ENCODE data around the gene TPST2. TPM values are rescaled to one million over a fixed set of nuclear protein-coding genes. Genes with fewer than 3 reads are reported as not detected.

The TPST2 gene
- total RNA-seq (10 to 100 TPM; 18.2 to 40.7 TPM), total RNA-seq (30.2 to 32.6 reads per million in 2 donors)

DNA sequence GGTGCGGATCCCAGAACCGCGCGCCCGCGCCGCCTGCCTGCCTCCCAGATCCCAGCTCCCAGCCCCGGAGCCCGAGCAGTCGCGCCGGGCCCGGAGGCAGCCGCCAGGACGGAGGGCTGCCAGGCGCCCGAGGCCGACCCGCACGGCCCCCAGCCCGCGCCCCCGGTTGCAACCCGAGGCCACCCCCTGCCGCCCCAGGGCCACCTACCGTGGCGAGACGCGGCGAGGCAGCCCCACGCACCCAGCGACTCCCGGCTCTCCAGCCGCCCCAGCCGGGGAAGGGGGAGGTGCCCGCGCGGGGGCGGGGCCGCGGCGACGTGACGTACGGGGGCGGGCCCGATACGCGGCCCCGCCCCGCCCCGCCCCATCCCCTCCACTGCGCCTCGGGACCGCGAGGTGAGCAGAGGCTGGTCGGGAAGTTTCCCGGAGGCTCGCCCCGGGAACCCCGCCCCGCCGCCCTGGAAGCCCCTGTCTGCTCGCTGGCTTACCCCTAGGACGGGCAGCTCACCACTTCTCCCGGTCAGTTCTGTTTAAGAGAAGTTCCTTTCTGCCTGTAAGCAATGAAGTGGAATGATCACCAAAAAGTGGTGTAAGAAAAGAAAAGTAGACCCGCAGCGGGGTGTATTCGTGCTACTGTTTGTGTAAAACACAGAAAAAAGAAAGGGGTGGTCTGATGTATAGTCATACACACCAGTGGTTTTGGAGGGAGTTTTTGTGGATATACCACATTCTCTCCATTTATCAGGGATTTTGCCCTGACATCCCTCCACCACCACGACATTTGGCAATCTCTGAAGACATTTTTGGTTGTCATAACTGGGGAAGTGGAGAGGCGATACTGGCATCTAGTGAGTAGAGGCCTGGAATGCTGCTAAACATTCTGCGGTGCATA, at the start of gene TPST2:
TSS of gene TPST2 (minus strand) at position 288 of the 892 bp plus-strand sequence. CDS start 48,502 bp downstream, outside the sequence.
- no peaks in the 10 kb centered on the region for H3K9me3 ChIP-seq (ENCODE audit: control insufficient read depth, low read length, poor library complexity, severe bottlenecking)
- peaks cover 38% of the 10 kb centered on the region for H3K4me1 Mint-ChIP-seq
- ATAC-seq, result peak; percentile 90
- peak within 1 kb of the TSS; percentile 81 for H3K27ac Mint-ChIP-seq
- H3K27me3 Mint-ChIP-seq, result no peaks in the 10 kb centered on the region
- peak within 1 kb of the TSS; percentile 94 for H3K4me3 Mint-ChIP-seq
- DNase-seq, result peak; percentile 76 to 83 (median 80)
- H3K36me3 Mint-ChIP-seq (ENCODE audit: low read depth), result no peaks in the 10 kb centered on the region

- peaks cover 9% of the 10 kb centered on the region for H3K27me3 Mint-ChIP-seq
- H3K27ac Mint-ChIP-seq, result no peak overlapping the region
- H3K4me1 Mint-ChIP-seq, result peaks cover 19% of the 10 kb centered on the region
- no peak for DNase-seq
- H3K4me3 Mint-ChIP-seq, result no peak overlapping the region
- peaks cover 5% of the 10 kb centered on the region for H3K36me3 Mint-ChIP-seq (ENCODE audit: low read depth)
- no peaks in the 10 kb centered on the region for H3K9me3 ChIP-seq (ENCODE audit: control insufficient read depth, low read length, poor library complexity, severe bottlenecking)
- ATAC-seq, result no peak
Observed at GRCh38 chr22:26636296-26636695, 46.4 kb upstream of the TPST2 start.

DNA sequence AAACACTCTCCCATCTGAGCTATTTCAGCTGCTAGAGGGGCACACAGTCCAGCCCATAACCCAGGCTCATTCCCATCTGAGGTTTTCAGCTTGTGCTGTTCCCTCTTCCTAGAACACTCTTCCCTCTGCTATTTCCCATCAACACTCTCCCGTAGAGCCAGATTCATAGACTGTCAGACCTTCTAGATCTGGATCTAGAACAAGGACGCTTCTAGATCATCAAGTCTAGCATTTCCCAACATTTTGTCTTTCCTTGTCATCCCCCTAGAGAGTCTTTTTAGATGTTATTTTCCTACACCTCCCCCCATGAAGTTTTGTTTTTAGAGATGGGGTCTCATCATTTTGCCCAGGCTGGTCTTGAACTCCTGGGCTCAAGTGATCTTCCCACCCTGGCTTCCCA, 45.2 kb upstream of the TPST2 start:
- Mint-ChIP-seq H3K4me1 (peaks cover 13% of the 10 kb centered on the region), H3K4me3 (no peak overlapping the region), H3K27ac (no peak overlapping the region), H3K27me3 (peaks cover 9% of the 10 kb centered on the region), H3K36me3 (ENCODE audit: low read depth) (peaks cover 5% of the 10 kb centered on the region)
- no peak for ATAC-seq
- DNase-seq, result no peak
- no peaks in the 10 kb centered on the region for H3K9me3 ChIP-seq (ENCODE audit: control insufficient read depth, low read length, poor library complexity, severe bottlenecking)

GRCh38 chr22:26634189-26634588, 44.3 kb upstream of the TPST2 start:
- no peak for DNase-seq
- no peak for ATAC-seq
- peaks cover 9% of the 10 kb centered on the region for H3K27me3 Mint-ChIP-seq
- H3K4me1 Mint-ChIP-seq, result peaks cover 13% of the 10 kb centered on the region
- H3K36me3 Mint-ChIP-seq (ENCODE audit: low read depth), result peaks cover 5% of the 10 kb centered on the region
- H3K4me3 Mint-ChIP-seq, result no peak overlapping the region
- H3K27ac Mint-ChIP-seq, result no peak overlapping the region
- H3K9me3 ChIP-seq (ENCODE audit: control insufficient read depth, low read length, poor library complexity, severe bottlenecking), result no peaks in the 10 kb centered on the region

DNA sequence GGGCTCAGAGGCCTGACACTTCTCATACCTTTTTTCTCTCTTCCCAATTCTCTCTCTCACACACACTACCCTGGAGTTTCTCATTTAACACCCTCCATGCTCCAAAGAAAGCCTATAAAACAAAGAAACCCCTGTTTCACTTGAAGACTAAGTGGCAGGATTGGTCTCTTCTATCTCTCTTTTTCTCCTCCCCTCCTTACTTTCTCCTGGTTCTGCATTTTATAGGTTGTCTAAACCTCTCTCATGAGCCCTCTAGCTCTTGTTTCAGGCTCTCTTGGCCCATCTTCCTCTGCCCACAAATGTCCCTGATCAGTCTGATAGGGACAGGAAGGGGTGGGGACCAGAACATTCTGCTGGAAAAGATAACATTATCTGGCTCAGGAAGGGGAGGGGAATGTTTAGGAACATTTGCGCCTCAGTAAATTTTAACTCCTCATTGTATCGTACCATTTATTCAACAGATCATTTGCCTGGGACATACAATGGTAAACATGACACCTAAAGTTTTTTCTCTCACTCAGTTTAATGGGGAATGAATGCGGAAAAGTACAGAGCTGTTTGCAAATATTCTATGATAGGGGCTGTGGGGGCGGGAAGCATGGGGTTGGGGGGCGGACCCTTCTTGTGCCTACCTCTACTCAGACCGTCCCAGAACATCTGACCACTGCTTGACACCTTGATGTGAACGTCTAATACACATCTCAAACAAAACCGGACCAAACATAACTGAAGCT, 42.7 kb upstream of the TPST2 start:
- Mint-ChIP-seq H3K4me3 (no peak overlapping the region), H3K4me1 (peaks cover 13% of the 10 kb centered on the region), H3K36me3 (ENCODE audit: low read depth) (peaks cover 5% of the 10 kb centered on the region), H3K27me3 (peaks cover 9% of the 10 kb centered on the region), H3K27ac (no peak overlapping the region)
- no peak for DNase-seq
- no peak for ATAC-seq
- H3K9me3 ChIP-seq (ENCODE audit: control insufficient read depth, low read length, poor library complexity, severe bottlenecking), result no peaks in the 10 kb centered on the region

- Mint-ChIP-seq H3K27ac (no peak overlapping the region), H3K36me3 (ENCODE audit: low read depth) (peaks cover 5% of the 10 kb centered on the region), H3K27me3 (peaks cover 9% of the 10 kb centered on the region), H3K4me3 (no peak overlapping the region), H3K4me1 (peaks cover 17% of the 10 kb centered on the region)
- H3K9me3 ChIP-seq (ENCODE audit: control insufficient read depth, low read length, poor library complexity, severe bottlenecking), result no peaks in the 10 kb centered on the region
- DNase-seq (no peak), ATAC-seq (no peak)
Observed at GRCh38 chr22:26631282-26631681, 41.4 kb upstream of the TPST2 start.

GRCh38 chr22:26629988-26630761, 40.2 kb upstream of the TPST2 start:
- no peak overlapping the region for H3K4me3 Mint-ChIP-seq
- ATAC-seq (no peak), DNase-seq (no peak)
- no peaks in the 10 kb centered on the region for H3K9me3 ChIP-seq (ENCODE audit: control insufficient read depth, low read length, poor library complexity, severe bottlenecking)
- peaks cover 7% of the 10 kb centered on the region for H3K27me3 Mint-ChIP-seq
- H3K27ac Mint-ChIP-seq, result peak overlapping the region; percentile 19
- H3K36me3 Mint-ChIP-seq (ENCODE audit: low read depth), result peaks cover 5% of the 10 kb centered on the region
- peaks cover 17% of the 10 kb centered on the region for H3K4me1 Mint-ChIP-seq

GRCh38 chr22:26624803-26625202, 34.9 kb upstream of the TPST2 start:
- DNase-seq (no peak), ATAC-seq (no peak)
- peaks cover 6% of the 10 kb centered on the region for H3K4me1 Mint-ChIP-seq
- peaks cover 5% of the 10 kb centered on the region for H3K27me3 Mint-ChIP-seq
- H3K27ac Mint-ChIP-seq, result no peak overlapping the region
- no peak overlapping the region for H3K4me3 Mint-ChIP-seq
- peaks cover 2% of the 10 kb centered on the region for H3K36me3 Mint-ChIP-seq (ENCODE audit: low read depth)
- no peaks in the 10 kb centered on the region for H3K9me3 ChIP-seq (ENCODE audit: control insufficient read depth, low read length, poor library complexity, severe bottlenecking)

DNA sequence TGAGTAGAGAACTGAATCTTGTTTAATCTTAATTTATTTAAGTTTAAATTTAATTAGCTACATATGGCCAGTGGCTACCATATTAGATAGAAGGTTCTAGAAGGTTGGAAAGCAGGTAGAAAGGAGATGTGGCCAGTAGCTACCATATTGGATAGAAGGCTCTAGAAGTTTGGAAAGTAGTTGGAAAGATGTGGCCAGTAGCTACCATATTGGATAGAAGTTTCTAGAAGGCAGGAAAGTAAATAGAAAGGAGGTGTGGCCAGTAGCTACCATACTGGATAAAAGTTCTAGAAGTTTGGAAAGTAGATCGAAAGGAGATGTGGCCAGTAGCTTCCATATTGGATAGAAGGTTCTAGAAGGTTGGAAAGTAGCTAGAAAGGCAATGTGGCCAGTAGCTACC, 34.1 kb upstream of the TPST2 start:
- H3K27ac Mint-ChIP-seq, result no peak overlapping the region
- ATAC-seq (no peak), DNase-seq (no peak)
- H3K27me3 Mint-ChIP-seq, result peaks cover 5% of the 10 kb centered on the region
- H3K36me3 Mint-ChIP-seq (ENCODE audit: low read depth), result peaks cover 2% of the 10 kb centered on the region
- H3K9me3 ChIP-seq (ENCODE audit: control insufficient read depth, low read length, poor library complexity, severe bottlenecking), result no peaks in the 10 kb centered on the region
- peaks cover 9% of the 10 kb centered on the region for H3K4me1 Mint-ChIP-seq
- no peak overlapping the region for H3K4me3 Mint-ChIP-seq

- peaks cover 2% of the 10 kb centered on the region for H3K36me3 Mint-ChIP-seq (ENCODE audit: low read depth)
- ATAC-seq (no peak), DNase-seq (no peak)
- H3K27ac Mint-ChIP-seq, result no peak within 1 kb of the TSS
- H3K27me3 Mint-ChIP-seq, result peaks cover 5% of the 10 kb centered on the region
- H3K4me1 Mint-ChIP-seq, result peaks cover 10% of the 10 kb centered on the region
- H3K4me3 Mint-ChIP-seq, result no peak within 1 kb of the TSS
- no peaks in the 10 kb centered on the region for H3K9me3 ChIP-seq (ENCODE audit: control insufficient read depth, low read length, poor library complexity, severe bottlenecking)
Observed at GRCh38 chr22:26621663-26622062, 31.7 kb upstream of the TPST2 start, which contains the start of gene CRYBA4. TSS of gene CRYBA4 (plus strand) at chr22:26621963. CDS start at chr22:26622597, 634 bp downstream.

DNA sequence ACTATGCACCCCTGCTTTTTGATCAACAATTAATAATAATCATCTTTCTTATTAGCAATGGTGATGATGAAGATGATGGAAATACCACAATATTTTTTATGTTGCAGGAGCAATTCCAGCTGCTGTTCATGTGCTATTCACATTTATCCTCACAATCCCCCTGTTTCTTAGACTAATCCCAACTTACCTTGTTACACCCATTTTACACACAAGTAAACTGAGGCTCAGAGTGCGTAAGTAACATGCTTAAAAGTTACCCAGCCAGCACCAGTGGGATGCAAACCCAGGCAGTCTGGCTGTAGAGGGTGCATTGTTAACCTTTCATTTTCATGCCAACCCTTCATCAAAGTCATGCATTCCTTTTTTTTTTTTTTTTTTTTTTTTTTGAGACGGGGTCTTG, 30.3 kb upstream of the TPST2 start:
- Mint-ChIP-seq H3K4me3 (no peak overlapping the region), H3K36me3 (ENCODE audit: low read depth) (peaks cover 2% of the 10 kb centered on the region), H3K4me1 (peaks cover 13% of the 10 kb centered on the region), H3K27me3 (peaks cover 5% of the 10 kb centered on the region), H3K27ac (no peak overlapping the region)
- no peak for DNase-seq
- H3K9me3 ChIP-seq (ENCODE audit: control insufficient read depth, low read length, poor library complexity, severe bottlenecking), result no peaks in the 10 kb centered on the region
- no peak for ATAC-seq

- H3K27me3 Mint-ChIP-seq, result peaks cover 5% of the 10 kb centered on the region
- H3K4me1 Mint-ChIP-seq, result peaks cover 13% of the 10 kb centered on the region
- no peaks in the 10 kb centered on the region for H3K9me3 ChIP-seq (ENCODE audit: control insufficient read depth, low read length, poor library complexity, severe bottlenecking)
- ATAC-seq, result no peak
- H3K27ac Mint-ChIP-seq, result no peak overlapping the region
- no peak overlapping the region for H3K4me3 Mint-ChIP-seq
- H3K36me3 Mint-ChIP-seq (ENCODE audit: low read depth), result peaks cover 2% of the 10 kb centered on the region
- no peak for DNase-seq
Observed at GRCh38 chr22:26619510-26619909, 29.6 kb upstream of the TPST2 start.

DNA sequence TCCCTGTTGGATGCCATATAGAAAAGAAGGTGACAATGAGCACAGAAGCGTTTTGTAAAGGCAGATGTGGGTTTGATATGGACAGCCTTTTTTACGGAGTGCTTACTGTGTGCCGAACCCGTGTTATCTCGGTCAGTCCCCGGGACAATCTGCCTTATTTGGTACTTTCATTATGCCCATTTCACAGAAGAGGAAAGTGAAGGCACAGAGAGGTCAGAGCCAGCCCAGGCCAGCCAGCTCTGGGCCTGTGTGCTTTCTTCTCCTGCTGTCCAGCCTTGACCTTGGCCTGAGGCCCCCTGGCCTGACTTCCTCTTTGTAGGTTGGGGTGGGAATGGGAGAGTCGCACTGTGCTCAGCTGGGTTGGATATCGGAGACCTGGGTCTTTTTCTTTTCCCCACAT, 28.5 kb upstream of the TPST2 start:
- Mint-ChIP-seq H3K4me3 (no peak overlapping the region), H3K4me1 (peaks cover 13% of the 10 kb centered on the region), H3K36me3 (ENCODE audit: low read depth) (peaks cover 2% of the 10 kb centered on the region), H3K27ac (no peak overlapping the region), H3K27me3 (peaks cover 9% of the 10 kb centered on the region)
- no peak for DNase-seq
- no peaks in the 10 kb centered on the region for H3K9me3 ChIP-seq (ENCODE audit: control insufficient read depth, low read length, poor library complexity, severe bottlenecking)
- no peak for ATAC-seq

Data from T-helper 17 cell (primary cell).